Measurements from ENCODE around the gene FRG1. TPM values are rescaled to one million over a fixed set of nuclear protein-coding genes. Genes with fewer than 3 reads are reported as not detected.
"Not testable (repeated sequence)": the region's sequence is repeated elsewhere in the genome, so short reads cannot be mapped to it uniquely, and the experiment has no call there.

The FRG1 gene
- total and polyA plus RNA-seq, 7 donors, result 31.2 to 52.3 (median 39.3) TPM

GRCh38 chr4:189973646-189974045, 33.0 kb downstream of the FRG1 start:
- no peaks in the 10 kb centered on the region for H3K36me3 ChIP-seq
- intact Hi-C loops (cut with DNase I), result no loop called here
- H3K9me3 ChIP-seq, result no peaks in the 10 kb centered on the region
- H3K27me3 ChIP-seq, result no peaks in the 10 kb centered on the region
- no peak overlapping the region for H3K4me3 ChIP-seq
- TF ChIP-seq POLR2A (IDR thresholded peaks at IDR 0.05) (no peak), EP300 (IDR thresholded peaks at IDR 0.05) (no peak), POLR2AphosphoS5 (IDR thresholded peaks at IDR 0.05) (no peak)
- TF ChIP-seq, protein P1, sequence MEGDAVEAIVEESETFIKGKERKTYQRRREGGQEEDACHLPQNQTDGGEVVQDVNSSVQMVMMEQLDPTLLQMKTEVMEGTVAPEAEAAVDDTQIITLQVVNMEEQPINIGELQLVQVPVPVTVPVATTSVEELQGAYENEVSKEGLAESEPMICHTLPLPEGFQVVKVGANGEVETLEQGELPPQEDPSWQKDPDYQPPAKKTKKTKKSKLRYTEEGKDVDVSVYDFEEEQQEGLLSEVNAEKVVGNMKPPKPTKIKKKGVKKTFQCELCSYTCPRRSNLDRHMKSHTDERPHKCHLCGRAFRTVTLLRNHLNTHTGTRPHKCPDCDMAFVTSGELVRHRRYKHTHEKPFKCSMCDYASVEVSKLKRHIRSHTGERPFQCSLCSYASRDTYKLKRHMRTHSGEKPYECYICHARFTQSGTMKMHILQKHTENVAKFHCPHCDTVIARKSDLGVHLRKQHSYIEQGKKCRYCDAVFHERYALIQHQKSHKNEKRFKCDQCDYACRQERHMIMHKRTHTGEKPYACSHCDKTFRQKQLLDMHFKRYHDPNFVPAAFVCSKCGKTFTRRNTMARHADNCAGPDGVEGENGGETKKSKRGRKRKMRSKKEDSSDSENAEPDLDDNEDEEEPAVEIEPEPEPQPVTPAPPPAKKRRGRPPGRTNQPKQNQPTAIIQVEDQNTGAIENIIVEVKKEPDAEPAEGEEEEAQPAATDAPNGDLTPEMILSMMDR (IDR thresholded peaks at IDR 0.05), result no peak
- no peak overlapping the region for H3K27ac ChIP-seq
- H3K4me1 ChIP-seq, result no peaks in the 10 kb centered on the region
- no peak for DNase-seq

GRCh38 chr4:189974056-189974455, 33.4 kb downstream of the FRG1 start:
- no peak overlapping the region for H3K4me3 ChIP-seq
- H3K4me1 ChIP-seq, result no peaks in the 10 kb centered on the region
- H3K27me3 ChIP-seq, result no peaks in the 10 kb centered on the region
- no peaks in the 10 kb centered on the region for H3K36me3 ChIP-seq
- DNase-seq, result no peak
- no peaks in the 10 kb centered on the region for H3K9me3 ChIP-seq
- no peak for TF ChIP-seq POLR2AphosphoS5 (IDR thresholded peaks at IDR 0.05)
- TF ChIP-seq, protein P1 (IDR thresholded peaks at IDR 0.05), result no peak
- no peak for TF ChIP-seq EP300 (IDR thresholded peaks at IDR 0.05)
- TF ChIP-seq POLR2A (IDR thresholded peaks at IDR 0.05), result no peak
- intact Hi-C loops (cut with DNase I), result no loop called here
- 41 to 47% methylated on average over 5 of the region's 5 CpGs for WGBS, 2 donors
- H3K27ac ChIP-seq, result no peak overlapping the region

DNA sequence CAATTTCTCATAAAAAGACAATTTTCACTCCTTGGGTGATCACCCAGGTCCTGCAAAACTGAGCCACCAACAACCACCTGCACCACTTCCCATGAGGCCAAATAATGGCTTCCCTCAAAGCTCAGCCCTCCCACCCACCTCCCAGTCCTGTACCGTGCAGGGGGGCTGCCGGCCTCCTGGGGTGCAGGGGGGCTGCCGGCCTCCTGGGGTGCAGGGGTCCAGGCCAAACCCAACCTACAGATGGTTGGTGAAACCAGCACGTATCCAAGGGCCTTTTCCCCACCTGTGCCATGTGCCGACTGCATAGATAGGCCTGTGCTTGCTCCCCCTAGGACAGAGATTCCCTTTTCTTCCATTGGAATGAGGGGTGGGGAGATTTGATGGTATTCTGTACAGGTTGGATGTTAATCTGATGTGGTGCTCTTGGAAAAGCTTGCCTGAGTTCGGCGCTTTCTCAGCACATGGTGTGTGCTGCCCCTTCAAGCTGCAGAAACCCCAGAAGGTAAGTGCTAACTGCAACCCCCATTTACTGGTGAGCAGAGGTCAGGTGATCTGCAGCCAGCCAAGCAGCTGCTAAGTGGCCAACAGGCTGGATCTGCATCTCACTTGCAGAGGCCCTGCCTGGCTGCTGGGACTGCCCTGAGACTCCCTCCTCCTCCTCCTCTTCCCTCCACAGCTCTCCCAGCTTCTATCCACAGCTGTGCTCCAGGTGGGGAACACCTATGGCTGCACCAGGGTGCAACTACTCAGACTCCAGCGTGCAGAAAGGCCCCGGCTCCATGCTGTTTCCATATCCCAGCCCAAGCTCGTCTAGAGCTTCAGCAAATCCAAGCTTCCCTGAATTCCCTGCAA, 38.8 kb downstream of the FRG1 start:
- Histone ChIP-seq H3K27ac (no peak overlapping the region), H3K36me3 (no peaks in the 10 kb centered on the region), H3K4me1 (no peaks in the 10 kb centered on the region), H3K4me3 (no peak overlapping the region), H3K9me3 (no peaks in the 10 kb centered on the region), H3K27me3 (no peaks in the 10 kb centered on the region)
- TF ChIP-seq, protein P1 (IDR thresholded peaks at IDR 0.05), result no peak
- no peak for TF ChIP-seq POLR2A (IDR thresholded peaks at IDR 0.05)
- no peak for TF ChIP-seq POLR2AphosphoS5 (IDR thresholded peaks at IDR 0.05)
- TF ChIP-seq EP300 (IDR thresholded peaks at IDR 0.05), result no peak
- WGBS, 2 donors, result 62 to 66% methylated on average over 10 of the region's 10 CpGs
- intact Hi-C loops (cut with DNase I), result no loop called here
- no peak for DNase-seq

- H3K27me3 ChIP-seq; intact Hi-C loops (cut with DNase I); DNase-seq; H3K9me3 ChIP-seq; H3K4me3 ChIP-seq; H3K4me1 ChIP-seq; H3K27ac ChIP-seq; H3K36me3 ChIP-seq: not testable (repeated sequence)
- 37 to 78% methylated on average over 2 of the region's 2 CpGs for WGBS, 2 donors
These were observed 39.6 kb downstream of the FRG1 start for GRCh38 chr4:189980292-189980691.

DNA sequence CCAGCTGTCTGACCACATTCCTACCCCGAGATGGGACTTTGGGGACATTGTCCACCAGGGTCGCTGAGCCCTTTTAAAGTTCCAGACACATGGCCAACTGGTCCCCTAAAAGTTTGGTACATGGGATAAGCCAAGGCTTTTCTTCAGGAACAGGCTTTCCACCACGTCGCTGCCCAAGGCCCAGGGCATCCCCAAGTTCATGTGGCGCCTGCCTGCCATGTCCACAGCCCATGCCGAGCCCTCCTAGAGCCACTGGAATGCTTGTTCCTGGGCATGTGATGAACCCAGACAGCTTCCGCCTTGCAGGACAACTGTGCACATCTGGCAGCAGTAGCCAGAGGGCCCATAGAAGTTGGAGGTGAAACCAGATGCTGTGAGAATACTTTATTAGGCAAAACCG, 41.3 kb downstream of the FRG1 start:
- 82 to 88% methylated on average over 8 of the region's 8 CpGs for WGBS, 2 donors
- DNase-seq, result no peak
- TF ChIP-seq POLR2A (IDR thresholded peaks at IDR 0.05), result no peak
- TF ChIP-seq, protein P1 (IDR thresholded peaks at IDR 0.05), result no peak
- TF ChIP-seq EP300 (IDR thresholded peaks at IDR 0.05), result no peak
- no peak for TF ChIP-seq POLR2AphosphoS5 (IDR thresholded peaks at IDR 0.05)

GRCh38 chr4:189983916-189984526, 43.3 kb downstream of the FRG1 start:
- H3K36me3 ChIP-seq; H3K9me3 ChIP-seq; intact Hi-C loops (cut with DNase I); H3K4me1 ChIP-seq; DNase-seq; H3K27ac ChIP-seq; H3K27me3 ChIP-seq; H3K4me3 ChIP-seq: not testable (repeated sequence)
- 88 to 92% methylated on average over 35 to 41 of the region's 41 CpGs for WGBS, 2 donors

More for the DNA sequence above, 41.3 kb downstream of the FRG1 start:
- Histone ChIP-seq H3K4me3 (no peak overlapping the region), H3K36me3 (no peaks in the 10 kb centered on the region), H3K27me3 (no peaks in the 10 kb centered on the region), H3K4me1 (no peaks in the 10 kb centered on the region), H3K27ac (no peak overlapping the region), H3K9me3 (no peaks in the 10 kb centered on the region)
- intact Hi-C loops (cut with DNase I), result no loop called here

- not testable (repeated sequence) for H3K4me1 ChIP-seq, DNase-seq
These were observed 44.0 kb downstream of the FRG1 start for GRCh38 chr4:189984661-189985060.

GRCh38 chr4:189985651-189986243, 45.1 kb downstream of the FRG1 start:
- H3K4me3 ChIP-seq; H3K4me1 ChIP-seq; H3K36me3 ChIP-seq; H3K27me3 ChIP-seq; H3K27ac ChIP-seq; H3K9me3 ChIP-seq; intact Hi-C loops (cut with DNase I); DNase-seq: not testable (repeated sequence)
- WGBS, 2 donors, result 59 to 68% methylated on average over 3 to 4 of the region's 4 CpGs

More at GRCh38 chr4:189984661-189985060, 44.0 kb downstream of the FRG1 start:
- H3K4me3 ChIP-seq; H3K27ac ChIP-seq; H3K36me3 ChIP-seq; H3K27me3 ChIP-seq; intact Hi-C loops (cut with DNase I); H3K9me3 ChIP-seq: not testable (repeated sequence)
- WGBS, 2 donors, result 82 to 85% methylated on average over 20 to 29 of the region's 31 CpGs
